GM21528 (cell line): ENCODE data around the gene FLOT2.
A peak's percentile ranks its signal among the peaks of the same experiment; 100 is the strongest.
"Not testable (repeated sequence)": the region's sequence is repeated elsewhere in the genome, so short reads cannot be mapped to it uniquely, and the experiment has no call there.

ENCODE experiments used
- ATAC-seq: cut with Tn5 transposase; IDR thresholded peaks from one replicate; pipeline ENCODE4 v1.9.1; 2021; ENCODE audit warnings: mild to moderate bottlenecking, moderate library complexity; ENCODE audit not compliant: unreplicated experiment, low FRiP score

Gene FLOT2

DNA sequence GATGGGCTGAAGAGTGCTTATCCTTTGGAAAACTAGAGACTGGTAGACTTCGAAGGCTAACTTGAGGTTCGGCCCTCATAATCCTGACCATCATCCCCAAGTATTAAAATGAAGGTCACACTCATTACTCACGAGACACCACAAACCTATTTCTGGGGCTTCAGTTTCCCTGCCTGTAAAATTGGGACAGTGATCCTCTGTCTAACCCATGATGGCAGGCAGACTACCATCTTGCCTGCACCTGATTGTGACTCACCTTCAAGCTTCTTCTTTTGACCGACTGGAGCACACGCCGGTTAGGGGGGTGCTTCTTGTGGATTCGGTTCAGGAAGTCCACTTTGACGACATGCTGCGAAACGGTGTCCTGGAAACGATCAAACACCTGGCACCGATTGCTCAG lies 19.5 kb upstream of the FLOT2 start:
- ATAC-seq, result no peak

DNA sequence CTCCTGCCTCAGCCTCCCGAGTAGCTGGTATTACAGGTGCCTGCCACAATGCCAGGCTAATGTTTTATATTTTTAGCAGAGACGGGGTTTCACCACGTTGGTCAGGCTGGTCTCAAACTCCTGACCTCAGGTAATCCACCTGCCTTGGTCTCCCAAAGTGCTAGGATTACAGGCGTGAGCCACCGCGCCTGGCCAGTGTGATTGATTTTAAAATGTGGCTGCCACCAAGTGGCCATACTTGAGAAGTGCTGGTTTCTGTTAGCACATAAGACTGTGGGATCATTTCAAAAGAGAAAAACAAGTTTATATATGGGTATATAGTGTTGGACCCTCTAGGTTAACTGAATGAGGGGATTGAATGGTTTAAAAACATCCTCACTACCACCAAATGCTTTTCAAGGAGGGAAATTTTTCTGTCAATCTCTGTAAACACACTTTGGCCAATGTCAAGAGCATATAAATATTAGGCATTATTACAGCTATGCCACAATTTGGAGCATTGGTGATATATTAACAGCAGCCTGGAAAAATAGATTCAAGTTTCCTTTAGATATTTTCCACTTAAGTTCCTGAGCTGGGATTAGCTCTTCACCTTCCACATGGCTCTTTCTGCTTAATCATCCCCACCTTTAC lies 18.9 kb upstream of the FLOT2 start:
- no peak for ATAC-seq

DNA sequence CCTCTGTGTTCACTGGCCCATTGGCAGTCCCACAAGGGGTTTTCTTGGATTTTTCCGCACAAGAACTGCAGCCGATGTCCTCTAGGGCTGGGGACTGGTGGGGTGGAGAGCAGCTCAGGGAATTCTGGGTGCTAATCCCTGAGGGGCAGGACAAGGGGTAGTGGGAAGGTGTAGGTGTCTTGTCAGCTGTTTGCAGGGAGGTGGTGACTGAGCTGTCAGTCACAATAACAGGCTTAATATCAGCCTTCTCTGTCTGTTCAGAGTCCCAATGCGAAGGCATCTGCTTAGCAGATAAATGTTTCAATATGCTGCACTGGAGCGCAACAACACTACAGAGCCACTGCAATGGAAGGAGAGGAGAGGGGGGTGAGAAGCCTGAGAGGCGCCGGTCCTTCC lies 15.4 kb upstream of the FLOT2 start:
- no peak for ATAC-seq

DNA sequence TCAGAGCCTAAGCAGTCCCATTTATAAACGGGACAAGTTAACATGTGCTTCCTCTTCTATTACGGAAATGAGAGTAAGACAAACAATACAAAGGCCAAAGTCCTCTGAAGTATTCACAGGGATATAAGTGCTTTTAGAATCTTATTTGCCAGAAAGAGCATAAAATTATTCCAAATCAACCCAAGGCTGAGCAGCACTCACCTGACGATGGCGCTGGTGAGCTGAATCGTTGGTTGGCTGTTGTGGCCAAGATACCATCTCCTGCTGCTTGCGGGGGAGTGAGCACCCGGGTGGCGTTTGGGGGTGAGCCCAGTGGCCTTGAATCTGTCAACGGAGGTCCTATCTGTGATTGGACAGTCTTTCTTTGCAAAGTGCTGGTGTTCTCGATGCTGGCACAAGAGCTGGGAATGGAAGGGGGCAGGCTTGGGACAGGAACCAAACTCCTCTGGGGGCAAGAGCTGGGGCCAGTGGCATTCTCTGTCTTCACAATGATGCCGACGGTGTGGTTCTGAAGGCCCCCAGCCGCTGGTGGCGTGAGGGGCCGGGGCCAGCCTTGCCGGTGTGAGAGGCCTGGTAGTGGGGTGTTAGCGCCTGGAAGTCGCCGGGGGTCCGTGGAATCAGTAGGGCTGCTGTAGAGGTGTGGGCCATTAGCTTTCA lies 14.9 kb upstream of the FLOT2 start:
- no peak for ATAC-seq

DNA sequence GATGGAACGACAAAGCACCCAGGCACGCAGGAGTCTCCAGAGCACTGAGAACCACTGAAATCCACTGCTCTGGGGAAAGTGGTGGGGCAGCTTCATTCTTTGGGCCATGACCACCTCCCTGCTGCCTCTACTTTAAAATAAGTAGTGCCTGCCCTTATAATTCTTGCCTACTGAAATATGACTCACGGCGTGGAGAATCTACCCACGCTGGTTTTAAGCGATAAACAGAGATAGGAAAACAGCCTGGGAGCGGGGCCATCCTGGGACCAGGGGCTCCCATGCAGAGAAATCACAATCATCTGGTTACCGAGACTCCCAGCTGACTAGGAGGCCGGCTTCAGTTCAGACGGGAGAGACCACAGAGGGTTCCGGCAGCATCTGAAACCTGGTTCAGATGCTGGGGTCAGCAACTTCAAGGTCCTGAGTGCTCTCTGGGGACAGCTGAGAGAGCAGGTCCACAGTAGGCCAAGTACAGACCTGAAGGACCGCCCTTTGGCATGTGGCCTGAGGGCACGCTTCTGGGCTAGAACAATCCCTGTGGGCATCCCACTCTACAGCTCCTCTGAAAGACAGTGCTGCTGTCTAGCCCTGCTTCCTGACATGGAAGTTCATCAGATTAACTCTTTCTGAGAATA lies 14.0 kb upstream of the FLOT2 start:
- ATAC-seq, result no peak

DNA sequence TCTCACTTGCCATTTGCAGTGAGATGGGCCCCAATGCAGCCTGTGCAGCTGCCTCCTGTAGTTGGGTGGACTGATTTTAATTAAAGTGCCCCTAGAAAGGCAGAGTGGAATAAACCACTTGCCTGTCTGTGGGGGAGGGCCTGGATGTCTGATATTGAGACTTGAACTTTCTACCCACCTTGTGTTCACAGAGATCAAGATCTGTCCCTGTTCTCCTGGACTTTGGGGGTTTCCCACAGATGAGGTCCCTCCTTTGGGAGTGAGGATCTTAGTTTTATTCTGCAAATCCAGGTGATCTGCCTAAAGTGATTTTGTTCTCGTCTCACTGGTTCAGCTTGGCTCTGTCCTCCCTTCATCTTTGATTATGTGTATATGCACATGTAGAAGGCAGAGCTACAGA lies 13.0 kb upstream of the FLOT2 start:
- no peak for ATAC-seq

DNA sequence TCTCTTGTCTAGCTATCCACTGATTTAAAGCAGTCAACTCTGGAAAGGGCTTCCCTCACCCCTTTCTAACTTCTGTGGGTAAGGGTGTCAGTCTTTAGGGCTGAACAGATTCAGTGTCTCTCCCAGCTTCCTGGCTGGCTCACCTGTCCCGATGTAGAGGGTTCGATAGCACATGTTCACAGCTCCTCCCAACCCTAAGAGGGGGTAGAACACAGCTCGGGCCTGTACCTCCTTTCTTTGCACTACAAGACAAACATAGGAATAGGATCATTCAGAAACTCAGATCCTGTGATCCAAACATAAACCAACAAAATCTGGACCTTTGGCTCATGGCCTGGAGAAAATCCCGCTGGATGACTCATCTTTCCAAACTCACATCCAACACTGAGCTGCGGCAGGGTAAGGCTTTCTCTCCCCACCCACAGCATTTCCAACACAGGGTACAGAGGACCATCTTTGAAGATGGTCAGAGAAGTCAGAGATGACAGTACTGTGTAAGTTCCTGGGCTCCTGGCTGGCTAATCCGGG lies 11.2 kb upstream of the FLOT2 start:
- ATAC-seq, result no peak

DNA sequence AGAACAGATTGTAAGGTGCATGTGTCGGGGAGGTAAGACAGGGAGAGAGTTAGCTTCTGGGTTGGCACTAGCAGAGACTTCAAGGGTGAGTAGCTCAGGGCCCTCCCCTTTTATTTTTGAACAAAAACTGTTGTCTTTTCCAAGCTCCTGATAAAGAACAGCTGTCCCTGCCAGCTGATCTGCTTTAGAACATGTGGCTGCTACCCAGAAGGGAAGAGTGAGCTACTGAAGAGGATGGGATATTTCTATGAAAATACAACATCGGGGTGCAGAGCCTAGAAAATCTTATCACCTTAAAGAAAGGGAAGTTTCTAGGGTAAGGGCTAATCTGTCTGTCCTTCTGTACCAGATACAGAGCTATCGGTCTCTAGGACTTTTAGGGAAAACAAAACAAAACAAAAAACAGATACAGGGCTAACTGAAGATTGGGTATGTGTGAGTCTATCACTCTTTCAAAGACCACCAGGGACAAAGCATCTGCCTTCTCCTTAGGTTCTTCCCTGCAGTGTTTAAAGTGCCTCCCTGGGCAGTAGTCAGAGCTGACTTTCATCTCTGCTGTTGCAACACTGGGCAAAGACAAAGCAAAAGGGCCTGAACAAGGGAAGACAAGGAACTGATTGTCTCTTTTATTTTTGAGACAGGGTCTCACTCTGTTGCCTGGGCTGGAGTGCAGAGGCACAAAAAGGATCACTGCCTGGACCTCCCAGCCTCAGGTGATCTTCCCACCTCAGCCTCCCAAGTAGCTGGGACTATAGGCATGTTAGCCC lies 10.4 kb upstream of the FLOT2 start:
- no peak for ATAC-seq

DNA sequence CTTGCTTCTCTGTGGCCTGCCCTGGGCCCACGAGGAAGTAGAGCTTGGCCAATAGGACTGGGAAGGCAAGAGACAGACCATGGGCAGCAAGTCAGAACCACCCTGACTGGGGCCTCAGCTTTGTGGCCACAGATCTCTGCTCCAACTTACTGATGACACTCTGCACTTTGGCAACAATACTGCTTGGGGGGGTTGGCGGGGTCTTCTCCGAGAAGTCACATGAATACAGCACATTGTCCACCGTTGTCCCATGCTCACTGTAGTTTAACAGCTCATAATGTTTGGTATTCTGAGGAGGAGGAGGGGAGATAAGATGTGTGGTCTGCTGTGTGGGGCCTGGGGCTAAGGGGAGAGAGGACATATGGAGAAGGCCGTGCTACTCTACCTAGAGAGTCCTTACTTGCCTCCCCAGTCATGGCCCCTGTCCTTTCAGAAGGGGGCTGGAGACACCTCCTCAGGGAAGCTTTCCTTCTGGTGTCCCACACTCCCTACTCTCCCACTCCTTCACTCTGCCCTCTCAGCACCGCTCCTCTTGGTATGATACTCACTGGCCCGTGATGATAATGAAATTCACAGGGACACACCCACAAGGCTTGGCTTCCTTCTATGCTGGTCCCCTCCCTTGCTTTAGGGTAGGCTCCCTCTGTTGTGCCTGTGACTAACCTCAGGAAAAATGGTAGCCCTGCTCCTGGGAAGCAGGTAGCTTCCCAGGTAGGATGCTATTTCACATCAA lies 9.3 kb upstream of the FLOT2 start:
- no peak for ATAC-seq

DNA sequence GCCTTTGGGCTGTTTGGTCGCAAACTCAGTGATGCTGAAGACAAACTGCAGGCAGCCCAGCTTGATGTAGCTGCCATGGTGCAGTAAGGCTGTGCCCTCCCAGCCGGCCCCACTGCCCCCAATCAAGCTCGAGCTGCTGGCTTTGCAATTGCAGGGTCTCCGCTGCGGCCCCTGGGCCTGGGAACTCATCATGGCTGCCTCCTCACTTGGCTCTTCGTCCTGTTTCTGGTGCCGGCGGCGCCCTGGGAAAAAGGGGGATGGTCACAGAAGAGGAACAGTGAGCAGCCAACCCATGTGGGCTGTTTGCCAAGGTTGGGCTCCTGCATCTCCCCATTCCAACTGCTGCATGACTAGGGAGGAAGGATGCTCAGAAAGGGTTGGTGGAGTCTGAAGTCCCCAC lies 8.7 kb upstream of the FLOT2 start:
- ATAC-seq, result no peak

DNA sequence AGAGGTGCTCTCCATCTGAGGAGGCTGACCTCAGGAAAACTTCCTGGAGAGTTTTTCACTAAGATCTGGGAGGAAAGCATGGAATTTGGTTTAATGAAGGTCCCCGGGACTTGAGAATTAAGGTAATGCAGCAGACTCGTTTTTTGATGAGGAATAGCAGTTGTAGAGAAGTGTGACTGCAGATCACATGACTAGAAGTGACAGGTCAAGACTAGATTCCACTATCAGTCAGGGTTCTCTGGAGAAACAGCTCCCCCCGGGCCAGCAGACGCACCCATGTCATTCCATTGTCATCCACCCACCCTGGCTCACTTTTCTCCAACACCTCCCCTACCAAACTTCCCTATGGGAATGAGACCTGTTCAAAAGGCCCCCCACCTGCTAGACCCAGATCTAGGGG lies 7.3 kb upstream of the FLOT2 start:
- ATAC-seq, result no peak

DNA sequence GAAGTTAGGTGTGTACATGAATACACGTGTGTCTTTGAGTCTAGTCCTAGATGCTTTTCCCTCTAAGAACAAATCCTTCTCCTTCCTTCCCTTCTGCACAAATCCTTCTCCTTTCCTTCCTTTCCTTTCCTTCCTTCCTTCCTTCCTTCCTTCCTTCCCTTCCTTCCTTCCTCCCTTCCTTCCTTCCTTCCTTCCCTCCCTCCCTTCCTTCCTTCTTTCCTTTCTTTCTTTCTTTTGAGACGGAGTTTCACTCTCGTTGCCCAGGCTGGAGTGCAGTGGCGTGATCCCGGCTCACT lies 6.0 kb upstream of the FLOT2 start:
- not testable (repeated sequence) for ATAC-seq

DNA sequence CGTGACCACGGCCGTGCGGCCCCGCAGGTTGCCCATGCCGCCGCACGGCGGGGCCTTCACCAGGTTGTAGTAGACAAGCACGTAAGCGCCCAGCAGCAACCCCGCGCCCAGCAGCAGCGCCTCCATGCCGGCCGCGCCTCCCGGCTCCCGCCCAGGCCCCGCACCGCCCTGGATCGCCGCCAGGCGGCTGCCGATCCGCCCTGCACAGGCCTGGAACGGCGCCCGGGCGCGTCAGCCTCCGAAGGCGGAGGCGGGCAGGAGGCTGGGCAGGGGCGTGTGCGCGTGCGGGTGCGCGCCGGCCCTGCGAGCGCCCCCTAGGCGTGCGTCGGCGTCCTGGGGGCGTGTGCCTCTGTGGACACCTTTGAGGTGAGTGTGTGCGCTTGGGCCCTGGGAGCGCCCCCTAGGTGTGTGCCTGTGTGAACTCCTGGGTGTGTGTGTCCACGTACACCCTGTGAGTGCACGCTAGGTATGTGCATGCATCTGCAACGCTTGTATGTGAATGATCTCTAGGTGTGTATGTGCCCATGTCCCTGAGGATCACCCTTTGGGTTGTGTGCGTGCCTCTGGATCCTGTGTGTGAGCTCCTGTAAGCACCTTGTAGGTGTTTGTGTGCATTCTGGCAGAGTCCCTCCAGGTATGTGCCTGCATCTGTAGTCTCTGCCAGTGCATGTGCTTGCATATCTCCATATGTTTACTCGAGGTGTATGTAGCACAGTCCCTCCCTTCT lies 5.4 kb upstream of the FLOT2 start, which contains the start of gene DHRS13:
DHRS13 (minus strand) TSS at position 261 of the 727 bp plus-strand sequence; CDS start at position 126, 135 bp downstream.
- peak; percentile 83 for ATAC-seq

DNA sequence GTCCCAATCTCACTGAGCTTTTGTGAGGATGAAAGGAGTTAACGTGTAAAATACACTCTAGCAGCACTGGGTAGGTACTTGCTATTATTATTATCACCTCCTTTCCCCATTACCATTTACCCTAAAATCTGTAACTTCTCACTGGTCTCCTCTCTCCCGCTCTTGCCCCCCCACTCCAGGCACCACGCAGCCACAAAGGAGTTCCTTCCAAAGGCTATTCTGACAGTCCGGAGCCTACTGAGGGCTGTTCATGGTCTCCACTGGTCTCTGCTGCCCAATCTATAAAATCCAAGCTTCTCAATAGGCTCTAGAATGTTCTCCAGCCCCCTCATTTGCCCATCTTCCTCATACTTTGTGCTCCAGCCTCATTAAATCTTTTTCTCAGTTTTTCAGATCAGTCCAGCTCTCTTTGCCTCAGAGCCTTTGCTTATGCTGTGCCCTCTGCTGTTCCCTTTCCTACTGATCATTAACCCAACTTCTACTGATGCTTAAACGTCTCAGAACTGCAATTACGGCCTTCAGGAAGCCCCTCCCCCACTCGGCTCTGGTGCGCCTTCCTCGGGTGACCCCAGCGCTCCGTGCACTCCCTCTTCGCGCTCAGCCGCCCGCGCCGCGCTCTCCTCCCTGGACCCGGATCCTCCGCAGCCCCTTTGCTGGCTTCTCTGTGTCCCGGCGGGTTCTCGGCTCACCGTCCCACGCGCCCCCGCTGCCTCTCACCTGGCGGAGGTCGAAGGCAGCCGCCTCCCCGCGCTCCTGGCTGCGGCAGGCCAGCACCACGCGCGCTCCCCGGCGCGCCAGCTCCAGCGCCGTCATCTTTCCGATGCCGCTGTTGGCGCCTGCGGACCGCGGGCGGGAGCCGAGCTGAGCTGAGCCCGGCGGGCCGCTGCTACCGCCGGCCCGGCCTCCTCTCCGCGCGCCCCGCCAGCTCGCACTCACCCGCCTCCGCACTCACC lies 4.6 kb upstream of the FLOT2 start:
- peak; percentile 38 for ATAC-seq

DNA sequence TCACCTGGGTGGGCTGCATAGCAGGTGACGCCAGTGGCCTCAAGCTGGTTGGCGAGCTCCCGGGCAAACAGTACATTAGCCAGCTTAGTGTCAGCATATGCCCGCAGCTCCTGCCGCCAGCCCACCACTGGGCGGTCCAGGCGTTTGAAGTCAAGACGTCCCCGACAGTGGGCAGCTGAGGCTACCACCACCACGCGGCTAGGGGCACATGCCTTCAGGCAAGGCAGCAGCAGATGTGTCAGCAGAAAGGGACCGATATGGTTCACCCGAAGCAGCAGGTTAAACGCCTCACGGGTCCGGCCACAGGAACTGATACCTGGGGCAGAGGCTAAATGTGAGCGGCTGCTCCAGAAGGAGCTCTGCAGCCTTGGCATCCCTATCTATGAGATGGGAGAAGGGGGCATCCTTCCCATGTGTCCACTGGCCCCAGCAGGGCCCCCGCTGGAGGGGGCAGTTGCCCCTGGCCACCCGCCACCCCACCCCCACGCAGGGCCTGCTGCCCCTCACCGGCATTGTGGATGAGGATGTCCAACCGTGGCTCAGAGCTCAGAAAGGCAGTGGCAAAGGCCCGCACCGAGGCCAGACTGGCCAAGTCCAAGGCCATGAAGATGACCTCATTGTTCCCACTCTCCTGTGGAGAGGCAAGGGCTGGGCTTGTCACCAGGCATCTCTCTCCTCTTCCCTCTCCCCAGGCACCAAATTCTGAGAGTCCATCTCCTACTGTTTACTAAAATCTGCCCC lies 3.6 kb upstream of the FLOT2 start:
- no peak for ATAC-seq

DNA sequence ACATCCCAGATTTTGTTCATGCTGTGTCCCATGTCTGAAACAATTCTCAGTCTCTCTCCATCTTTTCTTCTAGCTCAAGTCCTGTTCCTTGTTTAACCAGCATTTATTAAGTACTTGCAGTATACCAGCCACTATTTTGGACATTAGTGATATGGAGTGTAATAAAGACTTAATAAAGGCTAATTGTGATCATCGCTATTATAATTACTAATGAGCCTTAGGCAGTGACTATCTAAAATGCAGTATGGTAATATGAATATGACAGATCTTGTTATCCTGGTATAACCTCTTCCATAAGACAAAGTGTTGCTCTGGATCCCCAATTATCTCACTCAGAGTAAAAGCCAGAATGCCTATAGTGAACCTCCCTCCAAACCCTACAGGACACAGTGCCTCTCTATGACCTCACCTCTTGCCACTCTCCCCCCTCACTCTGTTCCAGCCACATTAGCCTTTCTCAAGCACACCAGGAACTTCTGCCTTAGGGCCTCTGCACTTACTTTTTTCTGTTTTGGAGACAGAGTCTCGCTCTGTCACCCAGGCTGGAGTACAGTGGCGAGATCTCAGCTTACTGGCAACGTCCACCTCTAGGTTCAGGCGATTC lies 1.8 kb upstream of the FLOT2 start:
- no peak for ATAC-seq

DNA sequence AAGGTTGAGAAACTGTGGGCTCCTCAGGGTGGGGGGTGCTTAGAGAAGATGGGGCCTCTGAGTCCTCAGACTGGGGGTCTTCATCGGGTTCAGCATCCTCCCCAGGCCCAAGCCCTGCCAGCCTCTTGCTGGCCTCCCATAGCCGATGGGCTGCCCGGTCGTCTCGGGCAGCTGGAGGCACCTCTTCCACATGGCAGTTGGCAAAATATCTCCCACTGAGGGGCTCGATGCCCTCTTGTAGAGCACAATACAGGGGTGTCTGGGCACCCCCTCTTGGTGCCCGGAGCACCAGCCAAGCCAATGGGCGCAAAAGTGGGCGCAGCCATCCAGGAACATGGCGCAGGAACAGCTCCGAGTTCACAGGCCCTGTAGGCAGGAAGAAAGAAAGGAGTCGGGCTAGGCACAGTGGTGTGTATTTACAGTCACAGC lies 1.0 kb upstream of the FLOT2 start:
- no peak for ATAC-seq
